HuH-7 (cell line): ENCODE measurements around the gene HK2.
"Not testable (repeated sequence)": the region's sequence is repeated elsewhere in the genome, so short reads cannot be mapped to it uniquely, and the experiment has no call there.

Experiments
- DNase-seq: peaks from one replicate; pipeline ENCODE4 v3.0.0; 2011; ENCODE audit warnings: low spot score

The HK2 gene

GRCh38 chr2:74877376-74877775, 43.4 kb downstream of the HK2 start:
- no peak for DNase-seq

- no peak for DNase-seq
These were observed 44.0 kb downstream of the HK2 start for GRCh38 chr2:74877781-74878433.

DNA sequence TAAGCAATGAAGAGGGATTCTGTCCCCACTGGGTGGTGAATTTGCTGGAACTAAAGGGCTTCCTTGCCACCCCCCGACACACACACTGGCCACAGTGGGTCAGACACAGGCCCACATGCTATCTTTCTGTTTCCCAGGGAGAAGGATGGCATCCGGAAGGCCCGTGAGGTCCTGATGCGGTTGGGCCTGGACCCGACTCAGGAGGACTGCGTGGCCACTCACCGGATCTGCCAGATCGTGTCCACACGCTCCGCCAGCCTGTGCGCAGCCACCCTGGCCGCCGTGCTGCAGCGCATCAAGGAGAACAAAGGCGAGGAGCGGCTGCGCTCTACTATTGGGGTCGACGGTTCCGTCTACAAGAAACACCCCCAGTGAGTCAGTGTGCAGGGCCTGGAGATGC, 44.6 kb downstream of the HK2 start:
- no peak for DNase-seq

DNA sequence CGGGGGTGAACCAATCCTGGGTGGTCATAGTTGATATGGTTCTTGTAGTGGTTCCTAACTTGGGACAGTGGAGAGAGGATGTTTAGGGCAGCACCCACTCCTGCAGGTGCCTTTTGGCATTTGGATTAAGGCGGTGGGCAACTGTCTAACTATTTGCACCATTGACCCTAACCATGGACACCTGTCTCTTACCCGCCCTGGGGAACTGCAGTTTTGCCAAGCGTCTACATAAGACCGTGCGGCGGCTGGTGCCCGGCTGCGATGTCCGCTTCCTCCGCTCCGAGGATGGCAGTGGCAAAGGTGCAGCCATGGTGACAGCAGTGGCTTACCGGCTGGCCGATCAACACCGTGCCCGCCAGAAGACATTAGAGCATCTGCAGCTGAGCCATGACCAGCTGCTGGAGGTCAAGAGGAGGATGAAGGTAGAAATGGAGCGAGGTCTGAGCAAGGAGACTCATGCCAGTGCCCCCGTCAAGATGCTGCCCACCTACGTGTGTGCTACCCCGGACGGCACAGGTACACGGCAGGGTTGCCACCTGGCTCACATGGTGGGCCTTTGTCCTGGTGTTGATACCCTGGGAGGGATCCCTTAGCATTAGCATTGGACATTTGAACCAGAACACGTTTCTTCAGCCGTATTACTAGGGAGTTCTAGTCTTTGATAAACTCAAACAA, 46.3 kb downstream of the HK2 start:
- DNase-seq, result no peak

DNA sequence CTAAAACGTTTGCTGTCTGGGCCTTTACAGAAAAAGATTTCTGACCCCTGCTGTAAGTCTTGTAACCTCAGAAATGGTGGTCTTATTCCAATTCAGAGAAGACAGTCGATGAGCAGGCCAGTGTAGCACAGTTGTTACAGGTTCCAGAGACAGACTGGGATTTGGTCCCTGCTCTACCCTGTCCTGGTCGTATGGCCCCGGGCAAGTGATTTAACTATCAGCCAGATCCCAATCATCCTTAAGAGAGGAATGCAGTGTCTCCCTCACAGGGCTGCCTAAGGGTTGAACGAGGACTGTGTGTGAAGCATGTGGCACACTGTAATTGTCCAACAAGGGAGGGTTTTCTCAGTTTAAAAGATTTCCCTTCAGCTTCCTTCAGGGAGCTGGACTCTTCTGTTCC, 47.2 kb downstream of the HK2 start:
- no peak for DNase-seq

DNA sequence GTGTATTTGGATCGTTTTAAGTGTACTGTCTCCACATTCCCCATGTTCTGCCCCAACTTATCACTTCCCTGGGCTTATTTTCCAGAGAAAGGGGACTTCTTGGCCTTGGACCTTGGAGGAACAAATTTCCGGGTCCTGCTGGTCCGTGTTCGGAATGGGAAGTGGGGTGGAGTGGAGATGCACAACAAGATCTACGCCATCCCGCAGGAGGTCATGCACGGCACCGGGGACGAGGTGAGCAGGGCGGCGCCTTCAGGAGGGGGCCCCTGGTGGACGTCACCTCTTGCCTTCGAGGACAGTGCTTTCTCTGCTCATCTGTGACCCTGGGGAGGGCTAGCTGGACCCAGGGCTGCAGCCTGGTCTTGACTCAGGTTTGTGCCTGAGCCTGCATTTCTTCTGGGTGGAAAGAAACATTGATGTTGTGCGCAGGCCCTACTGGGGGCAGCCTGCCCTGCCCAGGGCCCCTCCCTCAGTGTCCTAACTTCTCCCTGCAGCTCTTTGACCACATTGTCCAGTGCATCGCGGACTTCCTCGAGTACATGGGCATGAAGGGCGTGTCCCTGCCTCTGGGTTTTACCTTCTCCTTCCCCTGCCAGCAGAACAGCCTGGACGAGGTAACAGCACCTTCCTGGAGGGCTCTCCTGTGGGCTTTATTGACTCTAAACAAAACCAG, 47.8 kb downstream of the HK2 start:
- DNase-seq, result no peak

DNA sequence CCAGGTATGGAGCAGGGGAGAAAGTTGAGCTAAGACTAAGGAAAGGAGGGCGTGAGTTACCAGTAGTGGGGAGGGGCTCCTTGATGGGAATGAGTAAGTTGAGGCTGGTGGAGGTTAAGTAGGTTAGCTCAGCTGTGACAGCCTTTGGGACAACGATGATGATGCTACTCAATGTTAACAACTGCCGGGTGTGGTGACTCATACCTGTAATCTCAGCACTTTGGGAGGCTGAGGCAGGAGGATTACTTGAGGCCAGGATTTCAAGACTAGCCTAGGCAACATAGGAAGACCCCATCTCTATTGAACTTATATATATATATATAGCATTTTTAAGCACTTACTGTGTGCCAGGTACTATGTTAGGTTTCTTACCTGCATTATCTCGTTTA, 48.4 kb downstream of the HK2 start:
- DNase-seq, result no peak

- no peak for DNase-seq
These were observed 49.1 kb downstream of the HK2 start for GRCh38 chr2:74883011-74883410.

DNA sequence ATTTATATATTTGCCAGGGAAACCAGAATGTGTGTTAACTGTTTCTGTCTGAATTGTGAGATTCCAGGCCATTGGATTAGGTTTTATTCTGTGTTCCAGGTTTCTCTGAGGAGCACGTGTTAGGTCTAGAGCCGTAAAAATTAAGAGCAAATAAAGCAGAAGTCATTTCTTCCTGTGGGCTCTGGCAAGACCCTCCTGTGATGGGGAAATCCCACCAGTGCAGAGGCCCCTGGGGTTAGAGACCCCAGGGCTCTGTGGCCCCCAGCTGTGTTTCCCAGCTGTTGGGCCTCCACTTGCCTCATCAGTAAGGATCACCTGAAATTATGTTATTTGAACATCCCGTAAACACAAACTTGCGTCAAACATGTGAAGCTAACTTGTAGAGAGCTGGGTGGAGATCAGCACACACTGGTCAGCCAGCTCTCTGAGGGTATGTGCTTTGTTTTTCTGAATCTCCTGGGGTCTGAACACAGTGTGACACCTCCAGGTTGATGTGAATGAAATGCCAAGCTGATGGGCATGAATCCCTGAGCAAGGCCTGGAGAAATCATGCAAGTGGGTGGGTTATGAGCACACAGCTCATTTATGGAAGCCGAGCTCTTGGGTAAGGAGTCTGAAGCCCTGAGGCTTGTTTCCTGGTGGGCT, 50.3 kb downstream of the HK2 start:
- no peak for DNase-seq

GRCh38 chr2:74884866-74885265, 50.9 kb downstream of the HK2 start:
- DNase-seq, result no peak

DNA sequence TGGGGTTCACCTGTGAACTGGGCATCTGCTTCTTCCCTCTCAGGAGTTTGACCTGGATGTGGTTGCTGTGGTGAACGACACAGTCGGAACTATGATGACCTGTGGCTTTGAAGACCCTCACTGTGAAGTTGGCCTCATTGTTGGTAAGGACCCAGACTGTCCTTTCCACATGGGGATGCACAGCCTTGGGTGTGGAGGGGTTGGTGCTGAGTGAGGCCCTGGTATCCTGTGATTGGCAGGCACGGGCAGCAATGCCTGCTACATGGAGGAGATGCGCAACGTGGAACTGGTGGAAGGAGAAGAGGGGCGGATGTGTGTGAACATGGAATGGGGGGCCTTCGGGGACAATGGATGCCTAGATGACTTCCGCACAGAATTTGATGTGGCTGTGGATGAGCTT, 52.3 kb downstream of the HK2 start:
- no peak for DNase-seq

GRCh38 chr2:74886811-74887210, 52.9 kb downstream of the HK2 start:
- DNase-seq, result no peak

DNA sequence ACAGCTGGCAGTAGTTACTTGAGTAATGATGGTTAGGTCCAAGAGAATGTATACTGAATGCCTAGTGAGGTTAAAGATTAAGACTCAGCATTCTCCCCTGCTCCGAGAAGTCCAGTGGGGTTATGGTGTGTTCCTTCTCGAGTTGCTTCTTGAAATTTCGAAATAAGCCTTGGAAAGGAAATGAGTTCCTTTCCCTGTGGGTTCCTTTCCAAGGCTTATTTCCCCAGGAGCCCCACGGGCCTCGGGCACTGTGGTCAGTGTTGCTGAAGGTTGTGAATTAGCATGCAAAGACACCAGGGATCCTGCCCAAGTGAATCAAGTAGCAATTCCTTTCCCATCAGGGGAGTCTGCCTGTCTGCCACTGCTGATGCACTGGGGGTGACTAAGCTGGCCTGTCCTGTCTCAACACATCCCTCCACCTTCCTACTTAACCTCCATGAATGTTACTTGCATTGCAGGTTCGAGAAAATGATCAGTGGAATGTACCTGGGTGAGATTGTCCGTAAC, 53.6 kb downstream of the HK2 start:
- DNase-seq, result no peak

GRCh38 chr2:74887960-74888700, 54.2 kb downstream of the HK2 start:
- DNase-seq, result no peak

DNA sequence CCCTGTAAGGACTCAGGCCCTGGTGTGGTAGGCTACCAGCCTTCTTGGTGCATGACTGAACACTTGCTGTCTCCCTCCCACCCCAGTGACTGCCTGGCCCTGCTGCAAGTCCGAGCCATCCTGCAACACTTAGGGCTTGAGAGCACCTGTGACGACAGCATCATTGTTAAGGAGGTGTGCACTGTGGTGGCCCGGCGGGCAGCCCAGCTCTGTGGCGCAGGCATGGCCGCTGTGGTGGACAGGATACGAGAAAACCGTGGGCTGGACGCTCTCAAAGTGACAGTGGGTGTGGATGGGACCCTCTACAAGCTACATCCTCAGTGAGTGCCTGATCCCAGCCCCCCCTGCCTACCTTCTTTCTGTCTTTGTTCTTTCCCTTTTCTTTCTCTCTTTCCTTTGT, 55.2 kb downstream of the HK2 start:
- no peak for DNase-seq

- no peak for DNase-seq
These were observed 56.8 kb downstream of the HK2 start for GRCh38 chr2:74890711-74891110.

GRCh38 chr2:74891136-74891764, 57.3 kb downstream of the HK2 start:
- DNase-seq, result no peak

DNA sequence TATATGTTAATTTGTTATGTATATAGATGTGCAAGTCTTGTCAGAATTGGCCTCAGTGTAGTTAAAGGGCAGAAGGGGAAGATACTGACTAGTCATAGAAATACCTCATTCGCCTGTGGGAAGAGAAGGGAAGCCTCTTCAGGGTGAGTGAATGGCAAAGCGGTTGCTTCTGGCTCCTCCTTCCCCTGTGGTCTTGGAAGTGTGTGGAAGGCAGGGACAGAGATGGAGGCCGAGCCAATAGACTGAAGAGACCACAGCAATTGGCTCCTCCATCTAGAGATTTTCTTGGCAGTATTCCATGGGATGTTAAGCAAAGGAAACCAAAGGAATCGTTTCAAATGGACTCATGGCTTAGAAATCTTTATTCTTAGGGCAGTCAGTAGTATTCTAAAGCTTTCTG, 57.9 kb downstream of the HK2 start:
- DNase-seq, result not testable (repeated sequence)

DNA sequence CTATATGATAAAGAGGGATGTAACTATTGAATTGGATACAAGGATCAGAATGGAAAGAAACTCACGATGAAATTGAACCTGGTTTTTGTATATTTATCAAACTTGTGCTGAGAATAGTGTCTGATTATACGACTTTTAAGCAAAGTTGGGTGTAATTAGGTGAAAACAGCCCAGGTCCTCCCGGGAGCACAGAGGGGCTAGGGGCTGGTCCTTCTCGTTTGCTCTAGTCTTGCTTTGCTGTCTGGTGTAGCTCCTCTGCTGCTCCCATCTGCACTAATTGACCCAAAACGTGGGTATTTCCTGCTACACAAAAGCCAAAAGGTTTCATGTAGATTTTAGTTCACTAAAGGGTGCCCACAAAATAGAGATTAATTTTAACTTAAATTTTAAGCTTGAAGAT, 58.7 kb downstream of the HK2 start:
- no peak for DNase-seq

DNA sequence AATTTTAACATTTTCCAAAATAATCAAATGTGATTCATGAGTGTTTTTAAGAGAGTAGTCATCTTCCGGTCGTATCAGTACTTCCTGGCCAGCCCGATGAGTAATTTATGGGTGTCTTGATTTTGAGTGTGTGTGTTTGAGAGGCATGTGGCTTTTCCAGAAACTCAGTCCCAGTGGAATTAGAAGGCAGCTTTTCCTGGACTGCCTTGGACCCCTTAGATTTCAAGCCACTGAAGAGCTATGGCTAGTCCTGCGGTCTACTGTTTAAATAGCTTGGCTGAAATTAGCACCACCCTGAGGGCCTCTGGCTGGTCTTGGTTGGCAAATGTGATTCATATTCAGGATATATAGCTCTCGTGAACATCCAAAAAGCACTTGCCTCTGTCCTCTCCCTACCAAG, 59.4 kb downstream of the HK2 start:
- no peak for DNase-seq

- DNase-seq, result no peak
These were observed 60.5 kb downstream of the HK2 start for GRCh38 chr2:74894272-74894981.
